Stimulated activated CD8-positive, alpha-beta memory T cell treated with anti-CD3 and anti-CD28 coated beads, Interleukin-15, amount 100 ng/mL, for 24 hours (primary cell): ENCODE measurements around the gene SIX5.

Experiments
- DNase-seq: peaks from one replicate; pipeline ENCODE4 v3.0.0-alpha.2; 2020; ENCODE audit warnings: low read depth

Gene SIX5

GRCh38 chr19:45792470-45793177 lies 23.6 kb upstream of the SIX5 start, which contains the start of gene DMWD:
DMWD (minus strand) TSS chr19:45792845; CDS start chr19:45792756, 89 bp downstream.
- DNase-seq = peak; percentile 99

GRCh38 chr19:45791744-45792469 lies 22.9 kb upstream of the SIX5 start:
- DNase-seq = no peak

GRCh38 chr19:45790942-45791341 lies 21.9 kb upstream of the SIX5 start:
- DNase-seq = no peak

DNA sequence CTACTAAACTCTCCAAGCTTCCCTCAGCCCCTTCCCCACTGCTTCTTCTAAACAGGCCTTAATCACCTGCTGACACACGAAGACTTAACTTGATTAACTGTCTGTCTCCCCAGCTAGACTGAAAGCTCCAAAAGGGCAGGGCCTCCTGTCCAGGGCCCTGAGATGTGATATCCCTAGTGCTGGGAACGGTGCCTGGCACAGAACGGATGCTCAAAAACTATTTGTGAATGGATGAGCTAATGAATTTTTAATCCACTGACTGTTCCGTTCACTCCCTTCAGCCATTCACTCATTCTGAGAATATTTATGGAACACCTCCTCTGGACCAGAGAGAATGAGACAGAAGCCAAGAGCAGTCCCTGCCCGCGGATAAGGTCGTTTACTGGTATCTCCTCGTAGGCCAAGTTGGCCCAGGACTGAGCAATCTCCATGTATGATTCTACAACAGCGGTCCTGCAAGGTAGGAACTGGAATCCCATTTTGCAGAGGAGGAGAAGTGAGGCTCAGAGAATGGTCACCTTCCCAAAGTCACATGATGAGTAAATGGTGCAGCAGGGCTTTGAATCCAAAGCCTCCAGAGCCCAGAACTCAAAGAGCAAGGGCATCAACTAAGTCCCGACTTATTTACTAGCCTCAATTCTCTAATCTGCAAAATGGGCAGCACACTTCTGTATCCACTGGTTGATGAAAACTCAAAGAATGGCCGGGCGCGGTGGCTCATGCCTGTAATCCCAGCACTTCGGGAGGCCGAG lies 20.2 kb upstream of the SIX5 start:
- no peak for DNase-seq

- no peak for DNase-seq
Measured at GRCh38 chr19:45786533-45786894, 17.5 kb upstream of the SIX5 start.

DNA sequence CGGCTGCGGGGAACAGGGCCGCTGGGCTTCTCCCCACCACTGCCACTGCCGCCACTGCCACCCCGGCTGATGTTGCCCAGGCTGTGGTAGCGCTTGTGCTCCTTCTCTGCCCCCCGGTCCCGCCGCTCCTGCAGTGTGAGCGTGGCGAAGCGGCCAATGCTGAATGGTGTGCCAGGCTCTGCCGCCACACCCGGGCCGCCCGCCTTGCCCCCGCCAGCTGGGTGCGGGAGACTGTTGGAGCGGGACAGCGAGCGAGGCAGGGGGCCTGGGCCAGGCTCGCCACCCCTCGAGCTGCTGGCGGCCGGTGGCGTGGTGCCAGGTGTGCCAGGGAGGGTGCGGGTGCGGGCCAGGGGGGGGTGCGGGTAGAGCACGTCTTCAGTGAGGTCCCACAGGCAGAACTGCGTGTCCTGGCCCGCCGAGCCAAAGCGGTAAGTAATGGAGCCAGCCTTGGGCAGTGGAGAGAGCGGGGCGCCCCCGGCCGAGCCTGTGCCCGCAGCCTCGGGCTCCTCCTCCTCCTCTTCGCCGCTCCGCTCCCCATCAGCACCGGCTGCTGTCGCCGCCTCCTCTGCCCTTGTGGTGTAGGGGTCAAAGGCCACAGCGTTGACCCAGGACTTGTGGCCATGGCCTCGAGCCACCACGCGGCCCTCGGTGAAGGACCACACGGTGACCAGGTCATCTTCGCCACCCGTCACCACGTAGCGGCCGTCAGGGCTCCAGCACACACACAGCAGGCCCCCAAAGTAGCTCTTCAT lies 16.9 kb upstream of the SIX5 start:
- no peak for DNase-seq

DNA sequence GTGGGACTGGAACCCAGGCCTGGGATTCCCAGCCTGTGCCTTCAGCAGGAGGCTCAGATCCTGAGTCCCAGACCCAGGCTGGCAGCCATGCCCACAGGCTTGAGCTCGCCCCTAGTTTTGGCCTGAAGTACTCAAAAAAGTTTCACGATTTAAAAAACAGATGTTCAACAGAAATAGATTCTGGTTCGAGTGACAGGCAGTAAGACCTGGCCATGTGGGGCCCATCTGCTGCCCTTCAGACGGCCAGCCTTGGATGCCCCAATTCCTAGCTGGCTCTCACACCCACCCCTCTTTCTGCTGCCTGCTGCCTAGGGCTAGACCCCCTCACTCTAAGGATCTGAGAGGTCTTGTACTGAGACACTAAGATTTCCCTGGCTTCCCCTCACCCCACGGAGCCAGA lies 16.0 kb upstream of the SIX5 start:
- no peak for DNase-seq

GRCh38 chr19:45784096-45784495 lies 15.0 kb upstream of the SIX5 start:
- DNase-seq = no peak

DNA sequence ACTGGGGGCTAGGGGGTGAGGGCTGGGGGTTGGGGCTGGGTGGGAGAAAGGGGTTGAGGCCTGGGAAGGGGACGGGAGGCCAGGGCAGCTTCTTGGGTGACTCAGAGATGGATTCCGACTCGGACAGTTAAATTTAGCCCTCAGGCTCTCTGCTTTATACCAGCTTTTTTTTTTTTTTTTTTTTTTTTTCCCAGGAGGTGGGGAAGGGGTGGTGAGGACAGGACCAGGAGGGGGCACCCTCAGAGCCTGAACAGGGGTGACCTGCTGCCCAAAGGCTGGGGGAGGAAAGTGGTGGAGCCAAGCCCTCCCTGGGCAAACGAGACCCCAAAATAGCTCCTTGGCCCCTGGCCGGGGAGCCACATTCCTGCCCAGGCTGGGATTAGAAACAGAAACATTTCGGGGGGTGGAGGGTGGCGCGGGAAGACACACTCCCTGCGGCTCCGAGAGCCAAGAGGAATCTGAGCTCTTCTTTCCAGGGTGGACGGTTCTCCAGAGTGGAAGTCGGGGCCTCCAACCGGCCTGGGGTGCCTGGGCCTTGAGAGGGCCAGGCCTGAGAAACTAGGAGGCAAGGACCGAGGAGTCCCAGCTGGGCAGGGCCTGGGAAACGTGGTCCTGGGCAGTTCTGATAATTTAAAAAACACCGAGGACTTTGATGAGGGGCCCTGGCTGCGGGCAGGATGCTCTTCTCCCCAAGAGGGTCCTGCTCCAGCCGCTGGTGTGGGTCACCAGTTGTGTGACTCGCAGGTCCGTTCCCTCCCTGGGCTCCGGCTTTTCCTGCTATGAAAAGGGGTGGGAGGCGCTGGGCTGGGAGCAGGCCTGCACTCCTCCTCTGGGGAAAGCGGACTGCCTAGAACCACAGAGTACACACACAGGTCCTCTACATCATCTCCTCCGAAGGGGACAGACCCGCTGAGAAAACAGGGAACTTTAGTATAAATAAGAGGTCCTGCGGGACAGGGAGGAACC lies 14.1 kb upstream of the SIX5 start:
- no peak for DNase-seq

- no peak for DNase-seq
Measured at GRCh38 chr19:45782162-45782691, 13.2 kb upstream of the SIX5 start, which contains the start of gene DMPK. DMPK (minus strand) TSS chr19:45782490; CDS start chr19:45782352, 138 bp downstream.

GRCh38 chr19:45781214-45782161 lies 12.4 kb upstream of the SIX5 start:
- DNase-seq = no peak

DNA sequence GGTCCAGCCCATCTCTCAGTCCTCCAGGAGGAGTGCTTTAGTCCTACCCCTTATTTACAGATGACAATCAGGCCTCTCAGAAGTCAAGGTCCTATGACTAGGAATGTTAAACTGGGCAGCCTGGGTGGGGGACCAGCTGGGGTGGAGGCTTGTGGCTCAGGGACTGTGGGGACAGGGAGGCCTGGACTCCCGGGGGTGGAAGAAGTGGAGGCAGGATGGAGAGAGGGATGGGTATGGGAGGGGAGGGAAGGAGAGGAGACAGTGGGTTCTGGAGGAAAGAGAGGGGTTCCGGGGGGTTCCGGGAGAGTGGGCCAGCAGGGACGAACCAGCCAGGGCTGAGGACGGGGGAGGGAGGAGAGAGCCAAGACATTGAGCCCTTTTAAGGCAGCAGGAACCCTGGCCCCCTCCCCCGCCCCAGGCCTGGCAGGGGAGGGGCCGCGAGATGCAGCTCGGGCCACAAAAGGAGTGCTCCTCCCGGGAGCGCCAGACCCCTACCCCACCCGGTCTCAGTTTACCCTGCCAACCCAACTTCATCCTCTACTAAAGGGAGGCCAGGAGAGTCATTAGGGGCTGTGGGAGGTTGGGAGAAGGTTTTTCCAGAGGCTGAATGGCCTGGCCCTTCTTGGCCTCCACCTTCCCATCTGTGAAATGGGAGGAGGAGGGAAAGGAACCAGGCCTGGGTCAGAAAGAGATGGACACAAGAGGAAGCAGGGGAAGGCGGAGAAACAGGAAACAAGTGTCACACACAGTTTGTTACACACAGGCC lies 11.6 kb upstream of the SIX5 start:
- no peak for DNase-seq

DNA sequence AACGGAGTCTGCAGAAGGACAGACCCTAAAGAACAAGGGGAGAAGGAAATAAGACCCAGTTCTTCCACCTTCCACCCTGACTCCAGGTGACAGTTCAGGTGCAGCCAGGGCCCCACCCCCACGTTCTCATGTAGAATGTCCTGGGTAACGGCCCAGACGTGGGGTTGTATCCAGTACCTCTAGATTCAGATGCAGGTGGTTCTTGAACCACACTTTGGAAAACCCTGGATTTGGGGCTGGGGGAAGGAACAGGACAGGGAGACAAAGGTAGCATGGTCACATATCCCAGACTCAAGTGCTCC lies 11.0 kb upstream of the SIX5 start:
- DNase-seq = no peak

GRCh38 chr19:45779231-45780145 lies 10.4 kb upstream of the SIX5 start:
- peak; percentile 74 for DNase-seq

DNA sequence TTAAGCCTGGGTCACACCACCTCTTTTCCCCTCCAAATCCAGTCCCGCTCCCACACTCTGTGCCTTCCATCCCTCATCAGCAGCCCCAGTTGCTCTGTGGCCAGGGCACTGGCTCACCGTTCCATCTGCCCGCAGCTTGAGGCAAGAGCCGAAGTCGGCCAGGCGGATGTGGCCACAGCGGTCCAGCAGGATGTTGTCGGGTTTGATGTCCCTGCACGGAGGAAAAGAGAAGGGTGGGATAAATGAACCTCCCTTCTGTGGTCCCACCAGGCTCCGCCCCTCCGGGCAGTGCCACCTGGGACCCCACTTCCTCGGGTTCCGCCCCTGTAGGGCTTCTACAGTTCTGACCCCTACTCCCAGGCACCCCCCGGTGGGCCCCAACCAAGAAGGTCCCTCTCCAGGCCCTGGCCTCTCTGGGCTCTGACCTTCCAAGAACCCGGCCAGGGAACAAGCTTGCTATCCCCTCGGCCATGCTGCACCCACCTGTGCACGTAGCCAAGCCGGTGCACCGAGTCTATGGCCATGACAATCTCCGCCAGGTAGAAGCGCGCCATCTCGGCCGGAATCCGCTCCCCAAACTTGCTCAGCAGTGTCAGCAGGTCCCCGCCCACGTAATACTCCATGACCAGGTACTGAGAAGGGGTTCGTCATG lies 9.1 kb upstream of the SIX5 start:
- no peak for DNase-seq

DNA sequence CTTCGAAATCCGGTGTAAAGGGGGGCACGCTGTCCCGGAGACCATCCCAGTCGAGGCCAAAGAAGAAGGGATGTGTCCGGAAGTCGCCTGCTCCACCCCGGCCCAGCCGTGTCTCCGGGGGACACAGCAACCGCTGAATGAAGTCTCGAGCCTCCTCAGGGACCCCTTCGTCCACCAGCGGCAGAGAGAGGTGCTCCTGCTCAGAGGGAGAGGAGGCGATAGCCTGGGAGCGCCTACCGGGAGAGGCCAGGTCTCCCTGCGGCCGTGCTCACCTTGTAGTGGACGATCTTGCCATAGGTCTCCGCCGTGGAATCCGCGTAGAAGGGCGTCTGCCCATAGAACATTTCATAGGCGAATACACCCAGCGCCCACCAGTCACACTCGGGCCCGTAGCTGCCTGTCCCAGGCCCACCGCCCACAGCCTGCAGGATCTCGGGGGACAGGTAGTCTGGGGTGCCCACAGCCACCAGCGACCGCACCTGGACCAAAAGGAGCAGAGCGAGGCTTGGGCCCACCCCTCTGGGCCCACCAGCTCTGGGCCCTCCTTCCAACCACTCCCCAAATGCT lies 8.4 kb upstream of the SIX5 start:
- no peak for DNase-seq

- DNase-seq = no peak
Measured at GRCh38 chr19:45774765-45775164, 5.7 kb upstream of the SIX5 start.
